Ovary (tissue), 3 donors: Measurements from ENCODE around the gene EHBP1.

Experiments
- EP300 ChIP-seq: sonication (generic); formaldehyde crosslinking; IDR thresholded peaks from one replicate; pipeline ENCODE4 v1.6.1; 2017; ENCODE audit warnings: antibody characterized with exemption
- POLR2A ChIP-seq: fragments of 450-650 bp; IDR thresholded peaks from one replicate; pipeline ENCODE4 v1.6.1; 2017; ENCODE audit warnings: antibody characterized with exemption, mild to moderate bottlenecking, moderate library complexity
- TF ChIP-seq, protein P1 (sequence below), 3 donors: fragments of 450-650 bp in 2 of 3; fragments of 200-600 bp in 1 of 3; IDR thresholded peaks; one replicate each; pipeline versions ENCODE4 v1.5.1 to v1.8.0; 2016 to 2022; ENCODE audit warnings: antibody characterized with exemption in 3 of 3, mild to moderate bottlenecking in 1 of 3
- donor health status: DM: no; HTN: no; CAD: no.

DNA sequence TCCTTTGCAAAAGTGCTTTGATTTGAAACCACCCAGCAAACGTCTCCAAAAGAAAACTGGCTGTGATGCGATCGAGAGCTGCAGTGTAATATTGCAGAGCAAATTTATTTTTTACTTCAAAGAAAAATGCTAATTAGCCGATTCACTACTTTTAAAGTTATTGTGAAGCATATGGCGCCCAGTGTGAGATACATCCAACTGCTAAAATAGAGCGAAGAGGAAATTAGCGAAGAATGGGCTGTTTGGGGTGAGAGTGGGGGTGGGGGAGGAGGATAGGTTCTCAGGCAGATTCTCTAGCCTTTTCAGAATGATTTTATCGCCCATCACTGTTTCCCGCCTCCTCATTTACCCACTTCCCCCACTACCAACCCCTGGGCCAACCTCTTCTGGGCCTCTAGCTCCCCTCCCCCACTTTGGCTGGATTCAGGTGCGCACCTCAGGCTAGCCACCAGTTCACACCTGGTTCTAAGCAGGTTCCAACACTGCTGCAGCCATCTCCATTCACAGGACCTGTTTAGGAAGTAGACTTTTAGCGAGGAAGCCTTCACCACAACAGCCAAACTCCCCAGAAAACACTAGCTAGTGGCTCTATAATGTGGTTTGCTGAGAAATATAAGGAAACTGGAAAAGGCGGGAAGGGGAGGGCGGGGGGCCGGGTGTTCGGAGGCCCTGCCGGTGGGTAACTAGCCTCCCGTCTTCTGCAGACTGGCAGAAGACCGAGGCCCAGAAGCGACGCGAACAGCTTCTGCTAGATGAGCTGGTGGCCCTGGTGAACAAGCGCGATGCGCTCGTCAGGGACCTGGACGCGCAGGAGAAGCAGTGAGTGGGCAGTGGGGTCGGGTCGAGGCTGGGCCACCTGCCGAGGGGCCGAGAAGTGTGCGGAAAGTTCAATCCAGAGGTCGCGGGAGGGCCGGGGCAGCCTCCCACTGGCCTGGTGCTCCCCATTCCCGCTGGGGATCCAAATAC lies 339.1 kb downstream of the EHBP1 start:
- TF ChIP-seq, protein P1, sequence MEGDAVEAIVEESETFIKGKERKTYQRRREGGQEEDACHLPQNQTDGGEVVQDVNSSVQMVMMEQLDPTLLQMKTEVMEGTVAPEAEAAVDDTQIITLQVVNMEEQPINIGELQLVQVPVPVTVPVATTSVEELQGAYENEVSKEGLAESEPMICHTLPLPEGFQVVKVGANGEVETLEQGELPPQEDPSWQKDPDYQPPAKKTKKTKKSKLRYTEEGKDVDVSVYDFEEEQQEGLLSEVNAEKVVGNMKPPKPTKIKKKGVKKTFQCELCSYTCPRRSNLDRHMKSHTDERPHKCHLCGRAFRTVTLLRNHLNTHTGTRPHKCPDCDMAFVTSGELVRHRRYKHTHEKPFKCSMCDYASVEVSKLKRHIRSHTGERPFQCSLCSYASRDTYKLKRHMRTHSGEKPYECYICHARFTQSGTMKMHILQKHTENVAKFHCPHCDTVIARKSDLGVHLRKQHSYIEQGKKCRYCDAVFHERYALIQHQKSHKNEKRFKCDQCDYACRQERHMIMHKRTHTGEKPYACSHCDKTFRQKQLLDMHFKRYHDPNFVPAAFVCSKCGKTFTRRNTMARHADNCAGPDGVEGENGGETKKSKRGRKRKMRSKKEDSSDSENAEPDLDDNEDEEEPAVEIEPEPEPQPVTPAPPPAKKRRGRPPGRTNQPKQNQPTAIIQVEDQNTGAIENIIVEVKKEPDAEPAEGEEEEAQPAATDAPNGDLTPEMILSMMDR (IDR thresholded peaks at IDR 0.05), result no peak
- no peak for TF ChIP-seq EP300
- no peak for TF ChIP-seq POLR2A
